Prostate gland (tissue), 2 donors: ENCODE measurements around the gene ITGB2. TPM values are rescaled to one million over a fixed set of nuclear protein-coding genes. Genes with fewer than 3 reads are reported as not detected.

ENCODE experiments used
- DNase-seq: peaks from one replicate; pipeline ENCODE4 v3.0.0-alpha.2; 2019; ENCODE audit warnings: low spot score
- H3K27ac ChIP-seq, 2 donors: fragments of 200-600 bp; sonication (generic); 2 replicates each; pipeline ENCODE4 v1.5.1; 2017 to 2019
- H3K27me3 ChIP-seq: fragments of 200-600 bp; sonication (generic); replicated peaks from 2 replicates; pipeline ENCODE4 v1.5.1; 2019; ENCODE audit not compliant: insufficient read depth
- H3K36me3 ChIP-seq, 2 donors: fragments of 200-600 bp; sonication (generic); 1 replicate in 1 of 2; 2 replicates in 1 of 2; pipeline versions ENCODE4 v1.5.1 to v1.8.1; 2017 to 2019
- H3K4me1 ChIP-seq: fragments of 200-600 bp; sonication (generic); replicated peaks from 2 replicates; pipeline ENCODE4 v1.5.1; 2019
- H3K4me3 ChIP-seq, 2 donors: fragments of 200-600 bp; sonication (generic); 2 replicates each; pipeline ENCODE4 v1.5.1; 2017 to 2019
- H3K9me3 ChIP-seq: fragments of 200-600 bp; sonication (generic); 2 replicates; pipeline ENCODE4 v1.5.1; 2017
- CTCF ChIP-seq, 4 experiments: fragments of 200-600 bp in 2 of 4; fragments of 450-650 bp in 2 of 4; sonication (generic) in 2 of 4; IDR thresholded peaks; 1 replicate in 3 of 4; 2 replicates in 1 of 4; pipeline ENCODE4 v1.5.1; 2016 to 2019; ENCODE audit warnings: antibody characterized with exemption in 4 of 4, mild to moderate bottlenecking in 2 of 4, moderate library complexity in 2 of 4
- POLR2A ChIP-seq: fragments of 450-650 bp; IDR thresholded peaks from one replicate; pipeline ENCODE4 v1.6.1; 2016; ENCODE audit warnings: antibody characterized with exemption, mild to moderate bottlenecking
- POLR2AphosphoS5 ChIP-seq: sonication (generic); formaldehyde crosslinking; IDR thresholded peaks from one replicate; pipeline ENCODE4 v1.6.1; 2017; ENCODE audit warnings: antibody characterized with exemption
- WGBS: methylation state at CpG from one replicate; pipeline ENCODE4 v1.1.5; 2018; 5-methylcytosine and 5-hydroxymethylcytosine counted together
- intact Hi-C: fragments of 100-400 bp; cut with DNase I; formaldehyde crosslinking; loops from one replicate; pipeline ENCODE4 v1.14.2; 2022
- total RNA-seq, 2 donors: library from RNA; depleted of rRNA; stranded (reverse); fragments of >200 nt; gene quantifications; one replicate each; pipeline ENCODE4 v1.1.0, GENCODE V29; 2016

The ITGB2 gene
- total RNA-seq, 2 donors from 2014 or later, result 23.1 to 56.1 TPM

- 45% methylated on average over 10 of the region's 10 CpGs for WGBS
- peak overlapping the region in 1 of 2 donors; percentile 77 for H3K4me3 ChIP-seq
- H3K9me3 ChIP-seq, result no peaks in the 10 kb centered on the region
- intact Hi-C loops, result loop anchor here (5.0 kb wide), 1 partner anchor 54 kb away; the partner anchor contains the start of gene SUMO3
- H3K27ac ChIP-seq, result peak overlapping the region; percentile 80 to 86
- peak; percentile 73 for TF ChIP-seq POLR2AphosphoS5
- TF ChIP-seq CTCF (IDR thresholded peaks at IDR 0.05), result no peak
- no peaks in the 10 kb centered on the region for H3K36me3 ChIP-seq
- H3K27me3 ChIP-seq, result no peaks in the 10 kb centered on the region
- peaks cover 27% of the 10 kb centered on the region for H3K4me1 ChIP-seq
- peak; percentile 61 for DNase-seq
Observed at GRCh38 chr21:44870748-44871495, 49.8 kb downstream of the ITGB2 start.

- Histone ChIP-seq H3K4me3 (no peak overlapping the region), H3K9me3 (no peaks in the 10 kb centered on the region), H3K36me3 (no peaks in the 10 kb centered on the region), H3K27ac (peak overlapping the region; percentile 80 to 86), H3K4me1 (peaks cover 27% of the 10 kb centered on the region), H3K27me3 (no peaks in the 10 kb centered on the region)
- 63% methylated on average over 19 of the region's 19 CpGs for WGBS
- intact Hi-C loops, result loop anchor here (5.0 kb wide), 1 partner anchor 53 kb away; the partner anchor contains the start of gene SUMO3
- DNase-seq, result no peak
- TF ChIP-seq POLR2A (no peak), CTCF (IDR thresholded peaks at IDR 0.05) (no peak), POLR2AphosphoS5 (peak; percentile 41)
Observed at GRCh38 chr21:44869781-44870747, 50.6 kb downstream of the ITGB2 start.

- intact Hi-C loops, result no loop called here
- H3K4me3 ChIP-seq, result no peak overlapping the region
- no peaks in the 10 kb centered on the region for H3K27me3 ChIP-seq
- no peaks in the 10 kb centered on the region for H3K9me3 ChIP-seq
- H3K4me1 ChIP-seq, result peaks cover 27% of the 10 kb centered on the region
- peaks cover 0 to 3% of the 10 kb centered on the region in 2 donors for H3K36me3 ChIP-seq
- peak overlapping the region; percentile 10 to 86 for H3K27ac ChIP-seq
- WGBS, result 90% methylated on average over 7 of the region's 7 CpGs
- no peak for DNase-seq
- no peak for TF ChIP-seq POLR2A
Observed at GRCh38 chr21:44868707-44869106, 52.0 kb downstream of the ITGB2 start.

- intact Hi-C loops, result no loop called here
- no peak for TF ChIP-seq POLR2A
- no peak for TF ChIP-seq POLR2AphosphoS5
- TF ChIP-seq CTCF (IDR thresholded peaks at IDR 0.05), result no peak
- peaks cover 27% of the 10 kb centered on the region for H3K4me1 ChIP-seq
Observed at GRCh38 chr21:44867999-44868700, 52.5 kb downstream of the ITGB2 start.

GRCh38 chr21:44867464-44867863, 53.2 kb downstream of the ITGB2 start:
- Histone ChIP-seq H3K27ac (no peak overlapping the region), H3K27me3 (no peaks in the 10 kb centered on the region), H3K9me3 (no peaks in the 10 kb centered on the region), H3K36me3 (peaks cover 0 to 3% of the 10 kb centered on the region in 2 donors), H3K4me1 (peaks cover 26% of the 10 kb centered on the region), H3K4me3 (no peak overlapping the region)
- 87% methylated on average over 15 of the region's 15 CpGs for WGBS
- TF ChIP-seq POLR2AphosphoS5 (no peak), POLR2A (no peak), CTCF (IDR thresholded peaks at IDR 0.05) (no peak)
- DNase-seq, result no peak
- intact Hi-C loops, result no loop called here

More at GRCh38 chr21:44867999-44868700, 52.5 kb downstream of the ITGB2 start:
- peaks cover 0 to 3% of the 10 kb centered on the region in 2 donors for H3K36me3 ChIP-seq
- no peak overlapping the region for H3K4me3 ChIP-seq
- H3K9me3 ChIP-seq, result no peaks in the 10 kb centered on the region
- no peak for DNase-seq
- peak overlapping the region in 1 of 2 donors; percentile 10 for H3K27ac ChIP-seq
- 77% methylated on average over 12 of the region's 12 CpGs for WGBS
- H3K27me3 ChIP-seq, result no peaks in the 10 kb centered on the region
